ENCODE measurements around the gene TSPEAR.
"Not testable (repeated sequence)": the region's sequence is repeated elsewhere in the genome, so short reads cannot be mapped to it uniquely, and the experiment has no call there.

Gene TSPEAR

GRCh38 chr21:44603911-44604310 lies 107.5 kb downstream of the TSPEAR start:
- no peak for DNase-seq (ENCODE audit: low read depth)

- DNase-seq (ENCODE audit: low read depth), result no peak
Observed at GRCh38 chr21:44603109-44603875, 108.1 kb downstream of the TSPEAR start.

- DNase-seq (ENCODE audit: low read depth), result no peak
Observed at GRCh38 chr21:44602463-44602850, 108.9 kb downstream of the TSPEAR start.

GRCh38 chr21:44601596-44602462 lies 109.5 kb downstream of the TSPEAR start:
- DNase-seq (ENCODE audit: low read depth), result no peak

- DNase-seq (ENCODE audit: low read depth), result not testable (repeated sequence)
Observed at GRCh38 chr21:44601091-44601490, 110.3 kb downstream of the TSPEAR start.

- not testable (repeated sequence) for DNase-seq (ENCODE audit: low read depth)
Observed at GRCh38 chr21:44600118-44600978, 111.0 kb downstream of the TSPEAR start, which contains the start of gene KRTAP10-7. TSS of gene KRTAP10-7 (plus strand) at chr21:44600597. CDS start at chr21:44600622, 25 bp downstream.

GRCh38 chr21:44599264-44600029 lies 111.9 kb downstream of the TSPEAR start:
- DNase-seq (ENCODE audit: low read depth), result no peak

GRCh38 chr21:44598061-44598460 lies 113.3 kb downstream of the TSPEAR start:
- no peak for DNase-seq (ENCODE audit: low read depth)

- DNase-seq (ENCODE audit: low read depth), result no peak
Observed at GRCh38 chr21:44596068-44596725, 115.2 kb downstream of the TSPEAR start.

GRCh38 chr21:44595524-44595923 lies 115.8 kb downstream of the TSPEAR start:
- no peak for DNase-seq (ENCODE audit: low read depth)

- DNase-seq (ENCODE audit: low read depth), result no peak
Observed at GRCh38 chr21:44594406-44594916, 116.9 kb downstream of the TSPEAR start.

GRCh38 chr21:44593598-44594405 lies 117.6 kb downstream of the TSPEAR start:
- no peak for DNase-seq (ENCODE audit: low read depth)

- DNase-seq (ENCODE audit: low read depth), result no peak
Observed at GRCh38 chr21:44592446-44593311, 118.7 kb downstream of the TSPEAR start, which contains the start of gene KRTAP10-6. TSS of gene KRTAP10-6 (minus strand) at chr21:44592505. CDS start at chr21:44592484, 21 bp downstream.

GRCh38 chr21:44591801-44592130 lies 119.6 kb downstream of the TSPEAR start:
- not testable (repeated sequence) for DNase-seq (ENCODE audit: low read depth)

- not testable (repeated sequence) for DNase-seq (ENCODE audit: low read depth)
Observed at GRCh38 chr21:44590897-44591800, 120.2 kb downstream of the TSPEAR start.

- no peak for DNase-seq (ENCODE audit: low read depth)
Observed at GRCh38 chr21:44590311-44590721, 121.1 kb downstream of the TSPEAR start.

- no peak for DNase-seq (ENCODE audit: low read depth)
Observed at GRCh38 chr21:44589586-44590305, 121.6 kb downstream of the TSPEAR start.

All from GM04504 (cell line).